Neural cell (in vitro differentiated cells): ENCODE results near the gene DOCK4. TPM values are rescaled to one million over a fixed set of nuclear protein-coding genes. Genes with fewer than 3 reads are reported as not detected.

Source experiments
- H2AFZ ChIP-seq: fragments of 200-600, 300-800 bp; sonication (generic), shearing (Covaris generic); 2 replicates; pipeline ENCODE4 v1.6.0; 2014; ENCODE audit warnings: low read depth, mild to moderate bottlenecking, antibody characterized with exemption, low read length, moderate library complexity
- H3F3A ChIP-seq: fragments of 200-600 bp; shearing (Covaris generic); 2 replicates; pipeline ENCODE4 v1.6.1; 2016; ENCODE audit warnings: mild to moderate bottlenecking, moderate library complexity, mixed read lengths, antibody characterized with exemption, low read length; ENCODE audit not compliant: insufficient read depth, poor library complexity, severe bottlenecking
- H3K27ac ChIP-seq: fragments of 200-600, 300-800 bp; sonication (generic), shearing (Covaris generic); 2 replicates; pipeline ENCODE4 v1.5.1; 2014; ENCODE audit warnings: mild to moderate bottlenecking, low read length, moderate library complexity
- H3K27me3 ChIP-seq: fragments of 300-800, 200-600 bp; sonication (generic), shearing (Covaris generic); 2 replicates; pipeline ENCODE4 v1.6.0; 2014; ENCODE audit warnings: mild to moderate bottlenecking, low read depth, low read length, moderate library complexity; ENCODE audit not compliant: insufficient read depth
- H3K36me3 ChIP-seq: fragments of 300-800, 200-600 bp; sonication (generic), shearing (Covaris generic); 2 replicates; pipeline ENCODE4 v1.5.1; 2014; ENCODE audit warnings: mild to moderate bottlenecking, antibody characterized with exemption, low read length, moderate library complexity; ENCODE audit not compliant: insufficient read depth
- H3K4me2 ChIP-seq: fragments of 300-800, 200-600 bp; sonication (generic), shearing (Covaris generic); 2 replicates; pipeline ENCODE4 v1.6.0; 2014; ENCODE audit warnings: mild to moderate bottlenecking, low read length
- H3K4me3 ChIP-seq: fragments of 300-800, 200-600 bp; sonication (generic), shearing (Covaris generic); 2 replicates; pipeline ENCODE4 v1.5.1; 2014; ENCODE audit warnings: mild to moderate bottlenecking, low read length, moderate library complexity
- H3K79me2 ChIP-seq: fragments of 200-600 bp; shearing (Covaris generic); replicated peaks from 2 replicates; pipeline ENCODE4 v1.6.0; 2014; ENCODE audit warnings: mild to moderate bottlenecking, low read length, moderate library complexity; ENCODE audit not compliant: insufficient read depth
- H3K9ac ChIP-seq: fragments of 300-800, 200-600 bp; sonication (generic), shearing (Covaris generic); 2 replicates; pipeline ENCODE4 v1.6.1; 2016; ENCODE audit warnings: mild to moderate bottlenecking, low read length, mixed read lengths
- H3K9me2 ChIP-seq: fragments of 200-600 bp; shearing (Covaris generic); 2 replicates; pipeline ENCODE4 v1.6.1; 2016; ENCODE audit warnings: mild to moderate bottlenecking, low read length, mixed read lengths; ENCODE audit not compliant: insufficient read depth
- H3K9me3 ChIP-seq: fragments of 200-600, 300-800 bp; sonication (generic), shearing (Covaris generic); 2 replicates; pipeline ENCODE4 v1.6.1; 2016; ENCODE audit warnings: mild to moderate bottlenecking, mixed run types, low read length, moderate library complexity, mixed read lengths
- H4K20me1 ChIP-seq: fragments of 200-600 bp; shearing (Covaris generic); 2 replicates; pipeline ENCODE4 v1.6.1; 2016; ENCODE audit warnings: mild to moderate bottlenecking, mixed run types; ENCODE audit not compliant: insufficient read depth
- CTCF ChIP-seq: fragments of 450-650 bp; IDR thresholded peaks from 2 replicates; pipeline ENCODE4 v1.5.1; 2014; ENCODE audit warnings: antibody characterized with exemption, mild to moderate bottlenecking, moderate library complexity; ENCODE audit not compliant: poor library complexity, severe bottlenecking
- EP300 ChIP-seq: fragments of 450-650 bp; conservative IDR thresholded peaks from 2 replicates; pipeline ENCODE4 v1.6.1; 2014; ENCODE audit warnings: antibody characterized with exemption, mild to moderate bottlenecking, moderate library complexity; ENCODE audit not compliant: poor library complexity, severe bottlenecking
- EZH2 ChIP-seq: fragments of 200-600, 300-800 bp; shearing (Covaris generic), sonication (generic); IDR thresholded peaks from 2 replicates; pipeline ENCODE4 v1.6.1; 2014; ENCODE audit warnings: antibody characterized with exemption, low read length, borderline replicate concordance, mild to moderate bottlenecking; ENCODE audit not compliant: insufficient read depth, poor library complexity, severe bottlenecking
- MXI1 ChIP-seq: fragments of 450-650 bp; conservative IDR thresholded peaks from 2 replicates; pipeline ENCODE4 v1.6.1; 2014; ENCODE audit warnings: antibody characterized with exemption, mild to moderate bottlenecking; ENCODE audit not compliant: poor library complexity, severe bottlenecking
- POLR2AphosphoS5 ChIP-seq: IDR thresholded peaks from 2 replicates; pipeline ENCODE4 v1.6.1; 2012
- RAD21 ChIP-seq: fragments of 450-650 bp; conservative IDR thresholded peaks from 2 replicates; pipeline ENCODE4 v1.6.1; 2014; ENCODE audit warnings: antibody characterized with exemption, mild to moderate bottlenecking, moderate library complexity
- REST ChIP-seq: IDR thresholded peaks from 2 replicates; pipeline ENCODE4 v1.6.1; 2012; ENCODE audit warnings: borderline replicate concordance
- SMC3 ChIP-seq: fragments of 450-650 bp; conservative IDR thresholded peaks from 2 replicates; pipeline ENCODE4 v1.6.1; 2014; ENCODE audit warnings: antibody characterized with exemption, mild to moderate bottlenecking, moderate library complexity; ENCODE audit not compliant: poor library complexity
- TAF1 ChIP-seq: IDR thresholded peaks from 2 replicates; pipeline ENCODE4 v1.6.1; 2012; ENCODE audit warnings: low read depth
- polyA plus RNA-seq: library from polyadenylated mRNA; depleted of rRNA; stranded (reverse); fragments of >200 nt; gene quantifications from 2 replicates; pipeline ENCODE4 v1.2.3, GENCODE V29; 2014

Gene DOCK4
- polyA plus RNA-seq, 1 donor from 2014 or later: 28.1 TPM

GRCh38 chr7:112133328-112133727, 72.9 kb downstream of the DOCK4 start:
- Histone ChIP-seq H3K9ac (no peak overlapping the region), H4K20me1 (no peaks in the 10 kb centered on the region), H3K4me2 (no peak overlapping the region), H3K9me3 (no peaks in the 10 kb centered on the region), H3K27me3 (no peaks in the 10 kb centered on the region), H3K4me3 (no peak overlapping the region), H3K9me2 (no peaks in the 10 kb centered on the region), H3F3A (no peaks in the 10 kb centered on the region), H3K27ac (no peak overlapping the region), H3K36me3 (no peaks in the 10 kb centered on the region), H3K79me2 (no peaks in the 10 kb centered on the region), H2AFZ (no peak overlapping the region)
- TF ChIP-seq EP300 (no peak), RAD21 (no peak), CTCF (no peak), EZH2 (no peak), POLR2AphosphoS5 (no peak), REST (no peak), TAF1 (no peak), MXI1 (no peak), SMC3 (no peak)

- Histone ChIP-seq H3K27ac (peak overlapping the region; percentile 9), H3K4me2 (no peak overlapping the region), H3K79me2 (no peaks in the 10 kb centered on the region), H3K9me3 (no peaks in the 10 kb centered on the region), H4K20me1 (no peaks in the 10 kb centered on the region), H3K4me3 (no peak overlapping the region), H2AFZ (no peak overlapping the region), H3K9ac (no peak overlapping the region), H3K36me3 (no peaks in the 10 kb centered on the region), H3F3A (no peaks in the 10 kb centered on the region), H3K9me2 (no peaks in the 10 kb centered on the region), H3K27me3 (no peaks in the 10 kb centered on the region)
- TF ChIP-seq REST: peak; percentile 48
- TF ChIP-seq SMC3: no peak
- peak; percentile 22 for TF ChIP-seq POLR2AphosphoS5
- TF ChIP-seq EZH2: no peak
- no peak for TF ChIP-seq TAF1
- TF ChIP-seq MXI1: no peak
- TF ChIP-seq CTCF: no peak
- TF ChIP-seq EP300: no peak
- no peak for TF ChIP-seq RAD21
Measured at GRCh38 chr7:112132051-112132694, 74.0 kb downstream of the DOCK4 start.
